ENCODE results near the gene KCND3.

DNA sequence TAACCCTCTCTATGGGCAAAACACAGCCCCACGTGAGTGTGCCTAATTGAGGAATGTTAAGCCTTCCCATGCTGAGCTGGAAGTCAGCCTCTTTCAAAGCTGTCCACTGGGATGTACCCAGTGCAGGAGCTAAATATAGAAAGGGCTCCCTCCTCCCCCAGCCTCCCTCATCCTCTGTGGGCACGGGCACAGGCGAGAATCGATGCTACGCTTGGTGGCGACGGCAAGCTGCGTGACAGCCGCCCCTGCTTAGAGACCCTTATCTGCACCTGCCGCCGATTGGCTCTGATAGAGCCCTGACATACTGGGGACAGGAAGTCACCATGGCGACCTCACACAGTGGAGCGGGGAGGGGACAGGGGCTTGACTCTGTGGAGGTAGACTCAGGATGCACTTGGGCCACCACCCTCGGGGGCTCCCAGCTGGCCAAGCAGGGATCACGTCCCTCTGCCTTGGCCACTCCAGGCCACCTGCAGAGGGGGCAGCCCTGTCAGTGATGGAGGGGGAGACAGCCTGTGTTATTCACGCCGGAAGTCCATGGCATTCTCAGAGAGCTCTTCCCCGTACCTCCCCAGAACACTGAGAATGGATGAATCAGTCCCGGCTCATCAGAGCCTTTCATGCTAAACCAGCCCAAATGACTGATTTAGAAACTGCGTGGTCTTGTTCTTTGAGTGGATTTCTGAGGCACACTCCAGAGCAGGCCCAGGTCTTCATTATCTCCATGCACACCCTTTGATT lies 84.8 kb downstream of the KCND3 start:
- TF ChIP-seq REST (IDR thresholded peaks at IDR 0.05; ENCODE audit: insufficient read depth in 1 of 2, low read depth in 2 of 2, low read length in 2 of 2): no peak
- no peak for TF ChIP-seq POLR2AphosphoS5 (IDR thresholded peaks at IDR 0.05; ENCODE audit: low read depth, low read length)
- no peak for TF ChIP-seq SIN3A (IDR thresholded peaks at IDR 0.05; ENCODE audit: borderline replicate concordance, insufficient read depth, low read length)
- TF ChIP-seq FOXP2 (optimal IDR thresholded peaks at IDR 0.05; ENCODE audit: borderline replicate concordance, extremely low read depth, extremely low read length, insufficient read depth): no peak
- no peak for TF ChIP-seq TAF1 (IDR thresholded peaks at IDR 0.05; ENCODE audit: borderline replicate concordance, insufficient read depth, low read length)

Measured in PFSK-1 (cell line).